Common myeloid progenitor, CD34-positive (primary cell): Measurements from ENCODE around the gene IFI35.

ENCODE experiments used
- CTCF ChIA-PET: fragments of 350-600 bp; sonication (Branson Sonifier 250); formaldehyde crosslinking; loops from one replicate; lab custom pipeline; 2021; ENCODE audit warnings: antibody characterized with exemption; lab: Charles Lee
- POLR2A ChIA-PET: fragments of 350-600 bp; sonication (Branson Sonifier 250); formaldehyde crosslinking; loops from one replicate; lab custom pipeline; 2021; ENCODE audit warnings: antibody characterized with exemption; lab: Charles Lee
- DNase-seq, 3 donors: peaks; one replicate each; pipeline versions ENCODE4 v3.0.0 to v3.0.0-alpha.2; 2013
- H3K27ac ChIP-seq, 2 experiments: 1 replicate in 1 of 2; 2 replicates in 1 of 2; pipeline ENCODE4 v1.7.0; 2013; ENCODE audit warnings: inconsistent platforms in 2 of 2, low read length in 2 of 2, mild to moderate bottlenecking in 2 of 2, low read depth in 1 of 2, moderate library complexity in 1 of 2; ENCODE audit not compliant: severe bottlenecking in 2 of 2, insufficient read depth in 1 of 2, poor library complexity in 1 of 2
- H3K27me3 ChIP-seq, 5 experiments: replicated peaks in 2 of 5; 1 replicate in 3 of 5; 2 replicates in 2 of 5; pipeline versions ENCODE4 v1.6.1 to v1.7.0; 2013; ENCODE audit warnings: low read length in 4 of 5, mild to moderate bottlenecking in 2 of 5, moderate library complexity in 2 of 5, inconsistent platforms in 1 of 5; ENCODE audit not compliant: insufficient read depth in 5 of 5, control insufficient read depth in 4 of 5
- H3K36me3 ChIP-seq, 4 experiments: 1 replicate in 2 of 4; 2 replicates in 2 of 4; pipeline versions ENCODE4 v1.6.1 to v1.7.0; 2013; ENCODE audit warnings: low read length in 3 of 4, control low read depth in 1 of 4, mild to moderate bottlenecking in 1 of 4; ENCODE audit not compliant: control insufficient read depth in 4 of 4, insufficient read depth in 4 of 4
- H3K4me1 ChIP-seq, 4 experiments: 1 replicate in 3 of 4; 2 replicates in 1 of 4; pipeline versions ENCODE4 v1.6.1 to v1.7.1; 2013; ENCODE audit warnings: low read length in 3 of 4, mild to moderate bottlenecking in 3 of 4, control low read depth in 1 of 4, inconsistent platforms in 1 of 4, moderate library complexity in 1 of 4; ENCODE audit not compliant: control insufficient read depth in 4 of 4, insufficient read depth in 4 of 4; ENCODE audit errors: control extremely low read depth in 1 of 4
- H3K4me3 ChIP-seq, 7 experiments: 1 replicate in 4 of 7; 2 replicates in 3 of 7; pipeline versions ENCODE4 v1.5.1 to v1.7.0; 2013; ENCODE audit warnings: mild to moderate bottlenecking in 7 of 7, low read length in 6 of 7, moderate library complexity in 6 of 7, inconsistent platforms in 2 of 7, low read depth in 2 of 7, control low read depth in 1 of 7; ENCODE audit not compliant: insufficient read depth in 4 of 7, control insufficient read depth in 1 of 7; ENCODE audit errors: extremely low read depth in 1 of 7
- H3K9me3 ChIP-seq, 5 experiments: 1 replicate in 4 of 5; 2 replicates in 1 of 5; pipeline versions ENCODE4 v1.6.1 to v1.7.1; 2013; ENCODE audit warnings: low read length in 4 of 5, mild to moderate bottlenecking in 2 of 5, inconsistent platforms in 1 of 5, low read depth in 1 of 5, moderate library complexity in 1 of 5; ENCODE audit not compliant: control insufficient read depth in 4 of 5, insufficient read depth in 2 of 5; ENCODE audit errors: control extremely low read depth in 1 of 5
- WGBS: methylation state at CpG from one replicate; pipeline ENCODE4 v1.1.5; 2013; ENCODE audit not compliant: insufficient coverage; 5-methylcytosine and 5-hydroxymethylcytosine counted together

IFI35 gene

DNA sequence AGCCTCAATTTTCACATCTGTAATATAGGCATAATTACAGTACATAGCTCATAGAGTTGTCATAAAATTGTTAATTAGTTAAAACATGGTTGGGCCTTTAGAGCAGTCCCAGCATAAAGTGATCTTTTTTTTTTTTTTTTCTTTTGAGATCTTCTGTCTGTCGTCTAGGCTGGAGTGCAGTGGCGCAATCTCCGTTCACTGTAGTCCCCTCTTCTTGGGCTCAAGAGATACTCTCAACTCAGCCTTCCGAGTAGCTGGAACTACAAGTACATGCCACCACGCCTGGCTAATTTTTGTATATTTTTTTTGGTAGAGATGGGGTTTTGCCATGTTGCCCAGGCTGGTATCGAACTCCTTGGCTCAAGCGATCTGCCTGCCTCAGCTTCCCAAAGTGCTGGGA lies 49.5 kb downstream of the IFI35 start:
- no peaks in the 10 kb centered on the region for H3K9me3 ChIP-seq
- peaks cover 2 to 59% (median 16%) of the 10 kb centered on the region in 4 experiments for H3K36me3 ChIP-seq
- POLR2A ChIA-PET = interaction anchor here (0.5 to 0.6 kb wide), 5 partner anchors 19 to 366 kb away, joined by 3 to 4 read pairs (median 3); no protein-coding TSS in a partner anchor
- CTCF ChIA-PET = interaction anchor here (1.0 to 1.4 kb wide), 2 partner anchors 32 to 64 kb away, joined by 3 read pairs; no protein-coding TSS in a partner anchor
- DNase-seq = no peak
- no peak overlapping the region for H3K4me3 ChIP-seq
- no peaks in the 10 kb centered on the region for H3K27me3 ChIP-seq
- 97% methylated on average over 6 of the region's 7 CpGs for WGBS
- no peak overlapping the region for H3K27ac ChIP-seq
- no peaks in the 10 kb centered on the region for H3K4me1 ChIP-seq

DNA sequence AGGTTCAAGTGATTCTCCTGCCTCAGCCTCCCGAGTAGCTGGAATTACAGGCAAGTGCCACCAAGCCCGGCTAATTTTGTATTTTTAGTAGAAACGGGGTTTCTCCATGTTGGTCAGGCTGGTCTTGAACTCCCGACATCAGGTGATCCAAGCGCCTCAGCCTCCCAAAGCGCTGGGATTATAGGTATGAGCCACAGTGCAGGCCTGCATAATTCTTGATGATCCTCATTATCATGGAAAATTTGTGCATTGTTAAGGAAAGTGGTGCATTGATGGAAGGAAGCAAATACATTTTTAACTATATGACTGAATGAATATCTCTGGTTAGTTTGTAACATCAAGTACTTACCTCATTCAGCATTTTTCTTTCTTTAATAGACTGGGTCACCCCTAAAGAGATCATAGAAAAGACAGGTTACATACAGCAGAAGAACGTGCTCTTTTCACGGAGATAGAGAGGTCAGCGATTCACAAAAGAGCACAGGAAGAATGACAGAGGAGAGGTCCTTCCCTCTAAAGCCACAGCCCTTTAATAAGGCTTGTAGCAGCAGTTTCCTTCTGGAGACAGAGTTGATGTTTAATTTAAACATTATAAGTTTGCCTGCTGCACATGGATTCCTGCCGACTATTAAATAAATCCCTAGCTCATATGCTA lies 56.5 kb downstream of the IFI35 start:
- DNase-seq = no peak
- POLR2A ChIA-PET = no interaction called here
- H3K4me3 ChIP-seq = no peak overlapping the region
- H3K9me3 ChIP-seq = no peaks in the 10 kb centered on the region
- no peaks in the 10 kb centered on the region for H3K4me1 ChIP-seq
- 96% methylated on average over 7 of the region's 10 CpGs for WGBS
- H3K27ac ChIP-seq = no peak overlapping the region
- no peaks in the 10 kb centered on the region for H3K27me3 ChIP-seq
- H3K36me3 ChIP-seq = peaks cover 0 to 46% (median 6%) of the 10 kb centered on the region in 4 experiments
- CTCF ChIA-PET = interaction anchor here (0.9 kb wide), 1 partner anchor 20 kb away, joined by 3 read pairs; no protein-coding TSS in a partner anchor
